ENCODE data around the gene ALDH3A1. TPM values are rescaled to one million over a fixed set of nuclear protein-coding genes. Genes with fewer than 3 reads are reported as not detected.
A peak's percentile ranks its signal among the peaks of the same experiment; 100 is the strongest.

Gene ALDH3A1
- total RNA-seq, 1 experiment from 2014 or later: 0.35 TPM

DNA sequence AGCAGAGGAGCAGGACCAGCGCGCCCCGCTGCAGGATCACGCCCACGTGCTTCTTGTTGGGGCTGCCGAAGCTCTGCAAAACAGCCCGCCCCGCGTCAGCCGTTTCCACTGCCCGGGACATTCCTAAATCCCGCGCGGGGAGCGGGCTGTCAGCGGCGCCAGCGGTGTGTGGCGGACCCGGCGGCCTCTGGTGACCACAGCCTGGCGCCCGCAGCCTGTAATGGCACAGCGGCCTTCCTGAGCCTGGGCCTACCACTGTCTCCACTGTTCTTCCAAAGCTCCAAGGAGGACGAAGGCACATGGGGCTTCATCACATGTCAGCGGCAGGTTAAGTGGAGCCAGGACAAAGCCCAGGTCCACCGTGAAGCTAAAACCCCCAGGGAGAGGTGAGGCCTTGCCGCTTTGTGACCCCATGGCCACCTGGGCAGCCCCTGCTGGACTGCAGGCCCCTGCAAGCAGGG is 34.2 kb downstream of the ALDH3A1 start:
- ATAC-seq (peak; percentile 10; the same call in 1 of the 2 replicates), DNase-seq (ENCODE audit: low spot score) (no peak)
- ChIA-PET CTCF (interaction anchor here (1.1 to 1.6 kb wide), 5 partner anchors 14 to 351 kb away, joined by 3 to 7 read pairs (median 4); partner anchors contain the start of gene B9D1), POLR2A (no interaction called here)
- Mint-ChIP-seq H3K27ac (no peak overlapping the region), H3K9me3 (no peaks in the 10 kb centered on the region), H3K4me3 (no peak overlapping the region), H3K4me1 (peaks cover 11% of the 10 kb centered on the region; the same call in 1 of the 2 replicates), H3K27me3 (ENCODE audit: low read depth) (no peaks in the 10 kb centered on the region), H3K36me3 (no peaks in the 10 kb centered on the region)
- TF ChIP-seq, protein P1, sequence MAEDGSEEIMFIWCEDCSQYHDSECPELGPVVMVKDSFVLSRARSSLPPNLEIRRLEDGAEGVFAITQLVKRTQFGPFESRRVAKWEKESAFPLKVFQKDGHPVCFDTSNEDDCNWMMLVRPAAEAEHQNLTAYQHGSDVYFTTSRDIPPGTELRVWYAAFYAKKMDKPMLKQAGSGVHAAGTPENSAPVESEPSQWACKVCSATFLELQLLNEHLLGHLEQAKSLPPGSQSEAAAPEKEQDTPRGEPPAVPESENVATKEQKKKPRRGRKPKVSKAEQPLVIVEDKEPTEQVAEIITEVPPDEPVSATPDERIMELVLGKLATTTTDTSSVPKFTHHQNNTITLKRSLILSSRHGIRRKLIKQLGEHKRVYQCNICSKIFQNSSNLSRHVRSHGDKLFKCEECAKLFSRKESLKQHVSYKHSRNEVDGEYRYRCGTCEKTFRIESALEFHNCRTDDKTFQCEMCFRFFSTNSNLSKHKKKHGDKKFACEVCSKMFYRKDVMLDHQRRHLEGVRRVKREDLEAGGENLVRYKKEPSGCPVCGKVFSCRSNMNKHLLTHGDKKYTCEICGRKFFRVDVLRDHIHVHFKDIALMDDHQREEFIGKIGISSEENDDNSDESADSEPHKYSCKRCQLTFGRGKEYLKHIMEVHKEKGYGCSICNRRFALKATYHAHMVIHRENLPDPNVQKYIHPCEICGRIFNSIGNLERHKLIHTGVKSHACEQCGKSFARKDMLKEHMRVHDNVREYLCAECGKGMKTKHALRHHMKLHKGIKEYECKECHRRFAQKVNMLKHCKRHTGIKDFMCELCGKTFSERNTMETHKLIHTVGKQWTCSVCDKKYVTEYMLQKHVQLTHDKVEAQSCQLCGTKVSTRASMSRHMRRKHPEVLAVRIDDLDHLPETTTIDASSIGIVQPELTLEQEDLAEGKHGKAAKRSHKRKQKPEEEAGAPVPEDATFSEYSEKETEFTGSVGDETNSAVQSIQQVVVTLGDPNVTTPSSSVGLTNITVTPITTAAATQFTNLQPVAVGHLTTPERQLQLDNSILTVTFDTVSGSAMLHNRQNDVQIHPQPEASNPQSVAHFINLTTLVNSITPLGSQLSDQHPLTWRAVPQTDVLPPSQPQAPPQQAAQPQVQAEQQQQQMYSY (CRISPR knock-in tag; IDR thresholded peaks at IDR 0.05): no peak
- TF ChIP-seq RELA (CRISPR knock-in tag; IDR thresholded peaks at IDR 0.05; ENCODE audit: borderline replicate concordance): 0 out of 2 replicates have a peak, but pooled peaks have one; percentile 25

DNA sequence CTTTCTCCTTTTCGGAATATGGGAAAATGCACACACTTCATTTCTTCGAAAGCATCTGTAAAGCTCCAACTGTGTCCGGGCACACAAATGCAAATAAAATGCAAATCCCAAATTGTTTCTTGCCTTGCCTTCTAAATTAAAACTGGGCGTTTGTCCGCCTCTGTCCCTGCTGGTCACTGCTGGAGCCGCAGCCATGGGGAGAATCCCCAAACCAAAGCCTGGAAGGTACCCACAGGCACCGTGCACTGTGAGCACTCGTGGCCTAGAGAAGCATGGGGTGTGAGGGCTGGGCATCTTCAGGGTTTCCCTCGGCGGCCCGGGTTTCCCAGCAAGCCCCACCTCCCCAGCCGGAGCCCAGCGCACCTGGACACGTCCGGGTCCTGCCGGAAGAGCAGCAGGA is 34.6 kb downstream of the ALDH3A1 start:
- peak; percentile 68 for DNase-seq (ENCODE audit: low spot score)
- Mint-ChIP-seq H3K36me3 (no peaks in the 10 kb centered on the region), H3K27me3 (ENCODE audit: low read depth) (no peaks in the 10 kb centered on the region), H3K27ac (no peak overlapping the region), H3K4me1 (peaks cover 11% of the 10 kb centered on the region; the same call in 1 of the 2 replicates), H3K9me3 (no peaks in the 10 kb centered on the region), H3K4me3 (no peak overlapping the region)
- peak; percentile 69 for ATAC-seq
- ChIA-PET CTCF (interaction anchor here (1.0 kb wide), 1 partner anchor 351 kb away, joined by 3 read pairs; the partner anchor contains the start of gene B9D1), POLR2A (no interaction called here)
- no peak for TF ChIP-seq ESRRA (CRISPR knock-in tag; IDR thresholded peaks at IDR 0.05; ENCODE audit: borderline replicate concordance)
- TF ChIP-seq, protein P2, sequence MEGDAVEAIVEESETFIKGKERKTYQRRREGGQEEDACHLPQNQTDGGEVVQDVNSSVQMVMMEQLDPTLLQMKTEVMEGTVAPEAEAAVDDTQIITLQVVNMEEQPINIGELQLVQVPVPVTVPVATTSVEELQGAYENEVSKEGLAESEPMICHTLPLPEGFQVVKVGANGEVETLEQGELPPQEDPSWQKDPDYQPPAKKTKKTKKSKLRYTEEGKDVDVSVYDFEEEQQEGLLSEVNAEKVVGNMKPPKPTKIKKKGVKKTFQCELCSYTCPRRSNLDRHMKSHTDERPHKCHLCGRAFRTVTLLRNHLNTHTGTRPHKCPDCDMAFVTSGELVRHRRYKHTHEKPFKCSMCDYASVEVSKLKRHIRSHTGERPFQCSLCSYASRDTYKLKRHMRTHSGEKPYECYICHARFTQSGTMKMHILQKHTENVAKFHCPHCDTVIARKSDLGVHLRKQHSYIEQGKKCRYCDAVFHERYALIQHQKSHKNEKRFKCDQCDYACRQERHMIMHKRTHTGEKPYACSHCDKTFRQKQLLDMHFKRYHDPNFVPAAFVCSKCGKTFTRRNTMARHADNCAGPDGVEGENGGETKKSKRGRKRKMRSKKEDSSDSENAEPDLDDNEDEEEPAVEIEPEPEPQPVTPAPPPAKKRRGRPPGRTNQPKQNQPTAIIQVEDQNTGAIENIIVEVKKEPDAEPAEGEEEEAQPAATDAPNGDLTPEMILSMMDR (IDR thresholded peaks at IDR 0.05): 0 out of 2 replicates have a peak, but pooled peaks have one; percentile 13

DNA sequence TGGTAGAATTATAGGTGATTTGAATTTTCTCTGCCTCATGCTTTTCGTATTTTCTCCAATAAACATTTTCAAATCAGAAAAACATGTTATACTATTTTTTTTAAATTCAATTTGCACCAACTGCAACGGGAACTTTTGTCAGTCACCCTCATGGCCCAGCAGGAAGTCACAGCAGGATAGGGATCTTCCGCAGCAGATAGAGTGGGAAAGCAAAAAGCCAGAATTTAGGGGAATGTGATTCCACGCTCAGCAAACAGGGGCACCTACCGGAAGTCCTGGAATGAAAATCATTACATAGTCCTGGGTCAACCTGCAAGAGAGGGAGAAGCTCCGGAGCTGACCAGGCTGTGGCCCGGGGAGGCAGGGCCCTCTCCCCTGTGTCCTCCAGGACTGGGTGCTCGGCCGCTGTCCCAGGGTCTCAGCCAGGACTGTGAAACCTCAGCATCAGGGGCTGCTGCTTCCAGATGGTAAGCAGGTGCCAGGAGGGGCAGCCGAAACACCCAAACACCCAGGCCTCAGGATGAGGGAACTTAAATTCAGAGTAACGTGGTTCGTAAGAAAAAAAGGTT is 35.6 kb downstream of the ALDH3A1 start:
- no peak for TF ChIP-seq TEAD4 (CRISPR knock-in tag; IDR thresholded peaks at IDR 0.05)
- TF ChIP-seq ZNF423 (CRISPR knock-in tag; IDR thresholded peaks at IDR 0.05): peak; percentile 53
- CTCF ChIA-PET: interaction anchor here (0.6 to 1.0 kb wide), 2 partner anchors 110 to 350 kb away, joined by 3 read pairs; partner anchors contain the start of gene B9D1
- Mint-ChIP-seq H3K4me3 (no peak overlapping the region), H3K9me3 (no peaks in the 10 kb centered on the region), H3K36me3 (no peaks in the 10 kb centered on the region), H3K27me3 (ENCODE audit: low read depth) (no peaks in the 10 kb centered on the region), H3K27ac (no peak overlapping the region), H3K4me1 (peaks cover 11% of the 10 kb centered on the region; the same call in 1 of the 2 replicates)
- DNase-seq (ENCODE audit: low spot score): no peak
- POLR2A ChIA-PET: no interaction called here
- ATAC-seq: no peak

DNA sequence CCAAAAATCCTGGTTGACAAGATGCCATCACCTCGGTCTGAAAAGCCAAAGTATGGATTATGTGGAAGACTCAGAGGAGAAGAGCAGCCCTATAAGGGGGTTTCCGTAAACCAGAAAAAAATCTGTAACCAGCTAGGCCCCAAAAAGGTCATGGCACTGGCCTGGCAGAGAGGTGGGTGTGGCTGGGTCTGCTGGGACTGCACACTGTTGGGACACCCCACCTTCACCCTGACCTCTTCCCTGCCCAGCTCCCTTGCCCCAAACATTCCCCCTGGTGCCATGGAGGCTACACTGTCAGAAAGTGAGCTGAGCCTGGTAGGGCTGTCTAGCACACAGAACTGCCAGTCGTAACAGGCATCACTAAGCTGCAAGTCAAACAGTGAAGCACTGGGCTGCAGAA is 38.3 kb downstream of the ALDH3A1 start:
- no peaks in the 10 kb centered on the region for H3K27me3 Mint-ChIP-seq (ENCODE audit: low read depth)
- peaks cover 19% of the 10 kb centered on the region for H3K4me1 Mint-ChIP-seq
- DNase-seq (ENCODE audit: low spot score) (no peak), ATAC-seq (no peak)
- H3K36me3 Mint-ChIP-seq: no peaks in the 10 kb centered on the region
- H3K9me3 Mint-ChIP-seq: no peaks in the 10 kb centered on the region
- no peak overlapping the region for H3K27ac Mint-ChIP-seq
- ChIA-PET CTCF (interaction anchor here (1.1 to 2.4 kb wide), 2 partner anchors 9 to 35 kb away, joined by 3 to 12 read pairs; no protein-coding TSS in a partner anchor), POLR2A (no interaction called here)
- H3K4me3 Mint-ChIP-seq: no peak overlapping the region
- TF ChIP-seq, protein P3, sequence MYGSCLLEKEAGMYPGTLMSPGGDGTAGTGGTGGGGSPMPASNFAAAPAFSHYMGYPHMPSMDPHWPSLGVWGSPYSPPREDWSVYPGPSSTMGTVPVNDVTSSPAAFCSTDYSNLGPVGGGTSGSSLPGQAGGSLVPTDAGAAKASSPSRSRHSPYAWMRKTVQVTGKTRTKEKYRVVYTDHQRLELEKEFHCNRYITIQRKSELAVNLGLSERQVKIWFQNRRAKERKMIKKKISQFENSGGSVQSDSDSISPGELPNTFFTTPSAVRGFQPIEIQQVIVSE (CRISPR knock-in tag; IDR thresholded peaks at IDR 0.05; ENCODE audit: borderline replicate concordance): no peak
- TF ChIP-seq, protein P4, sequence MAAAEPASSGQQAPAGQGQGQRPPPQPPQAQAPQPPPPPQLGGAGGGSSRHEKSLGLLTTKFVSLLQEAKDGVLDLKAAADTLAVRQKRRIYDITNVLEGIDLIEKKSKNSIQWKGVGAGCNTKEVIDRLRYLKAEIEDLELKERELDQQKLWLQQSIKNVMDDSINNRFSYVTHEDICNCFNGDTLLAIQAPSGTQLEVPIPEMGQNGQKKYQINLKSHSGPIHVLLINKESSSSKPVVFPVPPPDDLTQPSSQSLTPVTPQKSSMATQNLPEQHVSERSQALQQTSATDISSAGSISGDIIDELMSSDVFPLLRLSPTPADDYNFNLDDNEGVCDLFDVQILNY (CRISPR knock-in tag; IDR thresholded peaks at IDR 0.05): no peak
- TF ChIP-seq IRF2 (CRISPR knock-in tag; IDR thresholded peaks at IDR 0.05; ENCODE audit: borderline replicate concordance, low read depth): no peak
- TF ChIP-seq, protein P5, sequence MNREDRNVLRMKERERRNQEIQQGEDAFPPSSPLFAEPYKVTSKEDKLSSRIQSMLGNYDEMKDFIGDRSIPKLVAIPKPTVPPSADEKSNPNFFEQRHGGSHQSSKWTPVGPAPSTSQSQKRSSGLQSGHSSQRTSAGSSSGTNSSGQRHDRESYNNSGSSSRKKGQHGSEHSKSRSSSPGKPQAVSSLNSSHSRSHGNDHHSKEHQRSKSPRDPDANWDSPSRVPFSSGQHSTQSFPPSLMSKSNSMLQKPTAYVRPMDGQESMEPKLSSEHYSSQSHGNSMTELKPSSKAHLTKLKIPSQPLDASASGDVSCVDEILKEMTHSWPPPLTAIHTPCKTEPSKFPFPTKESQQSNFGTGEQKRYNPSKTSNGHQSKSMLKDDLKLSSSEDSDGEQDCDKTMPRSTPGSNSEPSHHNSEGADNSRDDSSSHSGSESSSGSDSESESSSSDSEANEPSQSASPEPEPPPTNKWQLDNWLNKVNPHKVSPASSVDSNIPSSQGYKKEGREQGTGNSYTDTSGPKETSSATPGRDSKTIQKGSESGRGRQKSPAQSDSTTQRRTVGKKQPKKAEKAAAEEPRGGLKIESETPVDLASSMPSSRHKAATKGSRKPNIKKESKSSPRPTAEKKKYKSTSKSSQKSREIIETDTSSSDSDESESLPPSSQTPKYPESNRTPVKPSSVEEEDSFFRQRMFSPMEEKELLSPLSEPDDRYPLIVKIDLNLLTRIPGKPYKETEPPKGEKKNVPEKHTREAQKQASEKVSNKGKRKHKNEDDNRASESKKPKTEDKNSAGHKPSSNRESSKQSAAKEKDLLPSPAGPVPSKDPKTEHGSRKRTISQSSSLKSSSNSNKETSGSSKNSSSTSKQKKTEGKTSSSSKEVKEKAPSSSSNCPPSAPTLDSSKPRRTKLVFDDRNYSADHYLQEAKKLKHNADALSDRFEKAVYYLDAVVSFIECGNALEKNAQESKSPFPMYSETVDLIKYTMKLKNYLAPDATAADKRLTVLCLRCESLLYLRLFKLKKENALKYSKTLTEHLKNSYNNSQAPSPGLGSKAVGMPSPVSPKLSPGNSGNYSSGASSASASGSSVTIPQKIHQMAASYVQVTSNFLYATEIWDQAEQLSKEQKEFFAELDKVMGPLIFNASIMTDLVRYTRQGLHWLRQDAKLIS (CRISPR knock-in tag; IDR thresholded peaks at IDR 0.05; ENCODE audit: borderline replicate concordance): no peak
- TF ChIP-seq, protein P6, sequence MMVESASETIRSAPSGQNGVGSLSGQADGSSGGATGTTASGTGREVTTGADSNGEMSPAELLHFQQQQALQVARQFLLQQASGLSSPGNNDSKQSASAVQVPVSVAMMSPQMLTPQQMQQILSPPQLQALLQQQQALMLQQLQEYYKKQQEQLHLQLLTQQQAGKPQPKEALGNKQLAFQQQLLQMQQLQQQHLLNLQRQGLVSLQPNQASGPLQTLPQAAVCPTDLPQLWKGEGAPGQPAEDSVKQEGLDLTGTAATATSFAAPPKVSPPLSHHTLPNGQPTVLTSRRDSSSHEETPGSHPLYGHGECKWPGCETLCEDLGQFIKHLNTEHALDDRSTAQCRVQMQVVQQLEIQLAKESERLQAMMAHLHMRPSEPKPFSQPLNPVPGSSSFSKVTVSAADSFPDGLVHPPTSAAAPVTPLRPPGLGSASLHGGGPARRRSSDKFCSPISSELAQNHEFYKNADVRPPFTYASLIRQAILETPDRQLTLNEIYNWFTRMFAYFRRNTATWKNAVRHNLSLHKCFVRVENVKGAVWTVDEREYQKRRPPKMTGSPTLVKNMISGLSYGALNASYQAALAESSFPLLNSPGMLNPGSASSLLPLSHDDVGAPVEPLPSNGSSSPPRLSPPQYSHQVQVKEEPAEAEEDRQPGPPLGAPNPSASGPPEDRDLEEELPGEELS (CRISPR knock-in tag; IDR thresholded peaks at IDR 0.05): no peak
- TF ChIP-seq JAZF1 (CRISPR knock-in tag; IDR thresholded peaks at IDR 0.05): no peak
- TF ChIP-seq NFATC4 (CRISPR knock-in tag; IDR thresholded peaks at IDR 0.05): no peak
- no peak for TF ChIP-seq TEAD4 (CRISPR knock-in tag; IDR thresholded peaks at IDR 0.05)
- no peak for TF ChIP-seq TCF7 (CRISPR knock-in tag; IDR thresholded peaks at IDR 0.05; ENCODE audit: low read depth)
